HG03442 (cell line): ENCODE results near the gene CHRNA4.

Experiments
- ATAC-seq: cut with Tn5 transposase; IDR thresholded peaks from one replicate; pipeline ENCODE4 v1.9.1; 2021; ENCODE audit warnings: mild to moderate bottlenecking, moderate library complexity; ENCODE audit not compliant: unreplicated experiment

Gene CHRNA4

GRCh38 chr20:63379296-63379695 lies 18.1 kb upstream of the CHRNA4 start:
- no peak for ATAC-seq

DNA sequence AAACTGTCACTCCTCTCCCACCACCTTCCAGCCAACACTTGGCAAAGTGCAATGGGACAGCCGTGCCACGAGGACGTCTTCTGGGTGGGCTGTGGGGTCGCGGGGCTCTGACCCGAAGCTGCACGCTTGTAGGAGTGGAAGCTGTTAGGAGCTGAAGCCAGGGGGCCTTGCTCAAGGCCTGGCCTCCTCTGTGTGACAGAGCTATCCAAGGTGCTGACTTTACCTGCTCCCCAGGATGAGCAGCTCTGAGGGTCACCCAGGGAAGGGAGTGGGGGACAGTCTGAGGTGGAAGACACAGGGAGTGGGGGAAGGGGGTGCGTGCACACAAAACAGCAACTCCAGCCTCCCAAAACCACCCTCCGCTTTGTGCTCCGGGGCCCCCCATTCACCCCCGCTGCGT lies 17.5 kb upstream of the CHRNA4 start:
- ATAC-seq: no peak

DNA sequence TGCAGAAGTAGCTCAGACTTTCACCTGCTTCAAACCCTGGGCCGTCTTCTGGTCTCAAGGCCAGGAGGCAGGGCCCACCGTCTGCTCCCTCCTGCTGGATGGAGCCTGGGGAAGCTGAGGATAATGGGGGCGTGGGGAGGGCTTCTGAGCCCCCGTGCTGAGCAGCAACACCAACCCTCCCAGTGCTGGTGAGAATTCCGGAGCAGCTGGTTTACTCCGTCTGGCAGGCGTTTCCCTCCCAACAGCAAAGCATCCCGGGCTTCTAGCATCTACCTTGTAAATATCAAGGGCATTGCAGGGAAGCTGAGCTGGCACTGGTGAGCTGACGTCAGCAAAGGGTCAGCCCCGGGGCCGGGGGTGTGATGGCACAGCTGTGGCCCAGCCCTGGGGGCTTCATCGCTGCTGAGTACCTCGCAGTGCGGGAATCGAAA lies 16.8 kb upstream of the CHRNA4 start:
- no peak for ATAC-seq

- no peak for ATAC-seq
Measured at GRCh38 chr20:63377256-63377941, 16.2 kb upstream of the CHRNA4 start.

- ATAC-seq: no peak
Measured at GRCh38 chr20:63376283-63377250, 15.4 kb upstream of the CHRNA4 start.

DNA sequence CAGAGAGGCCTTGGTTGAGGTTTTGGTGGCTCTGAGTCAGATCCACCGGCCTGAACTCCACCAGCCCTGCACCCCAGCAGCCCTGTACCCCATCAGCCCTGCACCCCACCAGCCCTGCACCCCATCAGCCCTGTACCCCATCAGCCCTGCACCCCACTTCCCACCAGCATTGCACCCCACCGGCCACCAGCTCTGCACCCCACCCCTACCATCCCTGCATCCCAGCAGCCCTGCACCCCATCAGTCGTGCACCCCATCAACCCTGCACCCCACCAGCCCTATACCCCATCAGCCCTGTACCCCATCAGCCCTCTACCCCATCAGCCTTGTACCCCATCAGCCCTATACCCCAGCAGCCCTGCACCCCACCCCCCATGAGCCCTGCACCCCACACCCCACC lies 14.3 kb upstream of the CHRNA4 start:
- no peak for ATAC-seq

- no peak for ATAC-seq
Measured at GRCh38 chr20:63374504-63374903, 13.4 kb upstream of the CHRNA4 start.

GRCh38 chr20:63373996-63374395 lies 12.8 kb upstream of the CHRNA4 start:
- ATAC-seq: no peak

DNA sequence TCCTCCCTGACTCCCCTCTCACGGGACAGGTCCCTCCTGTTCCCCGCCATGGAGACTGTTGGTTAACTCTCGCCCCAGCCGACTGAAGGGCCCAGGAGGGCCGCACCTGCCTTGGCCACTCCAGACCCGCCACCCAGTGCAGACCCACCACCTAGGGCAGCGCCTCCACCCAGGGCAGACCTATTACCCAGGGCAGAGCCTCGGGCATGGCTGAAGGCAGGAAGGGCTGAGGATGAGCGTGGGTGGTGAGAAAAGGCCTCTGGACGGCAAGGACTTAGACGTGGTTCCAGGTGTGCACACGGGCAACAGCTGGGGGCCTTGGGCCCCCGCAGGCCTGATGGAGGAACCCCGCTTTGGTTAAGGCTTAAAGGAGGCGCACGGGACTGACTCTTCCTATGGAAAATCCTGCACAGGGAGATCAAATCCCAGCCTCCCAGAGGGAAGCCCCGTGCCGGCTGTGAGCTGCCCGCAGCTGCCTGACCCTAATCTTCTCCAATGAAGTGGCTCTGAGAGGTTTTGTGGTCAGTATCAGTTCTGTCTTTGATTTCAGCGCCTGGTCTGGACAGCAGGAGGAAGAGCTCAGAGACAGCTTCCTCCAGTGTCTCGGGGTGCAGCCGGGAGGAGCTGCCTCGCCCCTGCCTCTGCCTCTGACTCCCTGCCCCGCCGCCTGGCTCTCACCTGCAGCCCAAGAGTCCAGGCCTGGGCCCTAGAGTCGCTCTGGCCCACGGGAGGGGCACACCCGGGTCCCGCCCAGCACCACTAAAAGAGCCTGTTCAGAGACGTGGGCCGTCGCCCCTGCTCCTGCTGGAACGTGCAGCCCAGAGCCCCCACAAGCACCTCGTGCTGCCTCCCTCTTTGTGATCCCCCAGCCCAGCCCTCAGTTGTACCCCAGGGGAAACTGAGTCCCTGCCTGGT lies 12.1 kb upstream of the CHRNA4 start:
- no peak for ATAC-seq

GRCh38 chr20:63371291-63371865 lies 10.2 kb upstream of the CHRNA4 start:
- no peak for ATAC-seq

GRCh38 chr20:63370618-63371187 lies 9.6 kb upstream of the CHRNA4 start:
- ATAC-seq: no peak

GRCh38 chr20:63369724-63370617 lies 8.8 kb upstream of the CHRNA4 start:
- no peak for ATAC-seq

DNA sequence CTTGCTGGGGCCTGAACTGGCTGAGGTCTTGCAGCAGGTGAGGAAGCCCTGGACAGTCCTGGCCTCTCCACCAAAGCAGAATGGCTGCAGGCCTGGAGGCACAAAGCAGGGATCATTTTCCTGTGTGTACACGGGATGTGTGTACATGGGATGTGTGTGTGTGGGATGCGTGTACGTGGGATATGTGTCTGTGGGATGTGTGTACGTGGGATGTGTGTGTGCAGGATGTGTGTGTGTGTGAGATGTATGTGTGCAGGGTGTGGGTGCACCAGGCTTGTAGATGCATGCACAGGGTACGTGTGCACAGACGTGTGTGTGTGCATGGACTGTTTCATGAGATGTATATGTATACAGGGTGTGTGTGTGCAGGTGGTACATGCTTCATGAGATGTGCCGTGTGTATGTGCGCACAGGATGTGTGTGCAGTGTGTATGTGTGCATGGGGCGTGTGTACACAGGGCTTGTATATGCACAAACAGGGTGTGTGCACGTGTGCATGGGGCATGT lies 7.9 kb upstream of the CHRNA4 start:
- ATAC-seq: no peak

DNA sequence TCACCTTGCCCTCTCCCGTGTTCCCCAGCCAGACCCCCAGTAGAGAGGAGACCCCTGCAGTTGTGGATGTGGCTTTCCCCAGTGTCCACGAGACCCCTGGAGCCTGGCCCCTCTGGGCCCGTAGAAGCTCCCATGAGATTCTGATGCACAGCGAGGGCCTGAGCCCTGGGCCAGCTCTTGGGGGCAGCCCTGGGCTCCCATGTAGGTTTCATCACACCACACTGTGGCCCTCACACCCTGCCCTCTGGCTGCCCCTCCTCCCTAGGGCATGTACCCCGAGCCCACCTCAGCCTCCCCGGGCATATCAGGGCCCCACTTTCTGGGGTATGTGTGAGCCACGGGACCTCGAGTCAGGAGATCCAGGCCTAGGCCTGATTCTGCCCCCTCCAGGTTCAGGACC lies 7.0 kb upstream of the CHRNA4 start:
- ATAC-seq: no peak

GRCh38 chr20:63367446-63368055 lies 6.4 kb upstream of the CHRNA4 start:
- ATAC-seq: no peak

GRCh38 chr20:63366390-63367365 lies 5.5 kb upstream of the CHRNA4 start:
- ATAC-seq: no peak

DNA sequence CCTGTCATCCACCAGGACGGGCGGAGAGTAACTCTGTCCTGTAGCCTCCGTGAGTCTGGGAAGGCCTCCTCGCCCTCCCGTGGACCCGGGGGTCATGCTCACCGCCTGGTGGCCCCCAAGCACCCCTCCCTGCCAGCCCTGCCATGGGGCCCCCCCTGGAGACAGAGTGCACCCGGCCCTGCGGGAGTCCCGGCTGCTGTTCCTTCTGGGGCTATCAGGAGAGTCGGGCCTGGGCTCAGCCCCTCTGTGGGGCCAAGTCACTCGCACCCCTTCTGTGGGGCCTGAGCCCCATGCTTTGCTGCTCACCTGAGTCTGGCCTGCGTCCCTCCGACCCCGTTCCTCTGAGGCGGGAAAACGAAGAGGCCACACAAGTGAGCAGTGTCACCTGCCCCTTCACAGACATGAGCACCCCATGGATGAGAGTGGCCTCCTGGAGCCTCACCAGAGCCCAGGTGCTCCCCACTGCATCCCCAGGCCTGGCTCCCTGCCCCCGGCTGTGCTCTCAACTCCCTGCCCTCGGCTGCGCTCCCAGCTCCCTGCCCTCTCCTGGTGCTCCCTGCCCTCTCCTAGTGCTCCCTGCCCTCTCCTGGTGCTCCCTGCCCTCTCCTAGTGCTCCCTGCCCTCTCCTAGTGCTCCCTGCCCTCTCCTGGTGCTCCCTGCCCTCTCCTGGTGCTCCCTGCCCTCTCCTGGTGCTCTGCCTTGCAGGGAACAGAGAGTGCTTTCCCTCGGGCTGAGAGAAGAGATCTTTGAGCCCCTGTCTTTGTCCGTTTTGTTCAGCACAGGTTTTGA lies 4.6 kb upstream of the CHRNA4 start:
- ATAC-seq: no peak
